T47D (cell line): Measurements from ENCODE around the gene ZNF292.
"Not testable (repeated sequence)": the region's sequence is repeated elsewhere in the genome, so short reads cannot be mapped to it uniquely, and the experiment has no call there.

Source experiments
- DNase-seq, 2 experiments: peaks; one replicate each; pipeline versions ENCODE4 v3.0.0 to v3.0.0-alpha.2; 2011 to 2012; ENCODE audit warnings: low read depth in 1 of 2, low spot score in 1 of 2
- JUND ChIP-seq: IDR thresholded peaks from 2 replicates; pipeline ENCODE4 v1.6.1; 2012; ENCODE audit warnings: low read depth
- in situ Hi-C: cut with HindIII; loops from 2 replicates; pipeline ENCODE4 v1.10.0; 2016; ENCODE audit warnings: low sequenced_read_pairs, low pct_unique_long_range_greater_than_20kb

The ZNF292 gene

GRCh38 chr6:87154993-87155841, at the start of gene ZNF292:
ZNF292 (plus strand) TSS chr6:87155565; CDS start chr6:87155592, 27 bp downstream.
- DNase-seq: peak; percentile 76 to 97
- in situ Hi-C loops: no loop called here
- no peak for TF ChIP-seq JUND

- no peak for TF ChIP-seq JUND
- in situ Hi-C loops: no loop called here
- no peak for DNase-seq
These were observed 49.5 kb upstream of the ZNF292 start for GRCh38 chr6:87105823-87106222.

DNA sequence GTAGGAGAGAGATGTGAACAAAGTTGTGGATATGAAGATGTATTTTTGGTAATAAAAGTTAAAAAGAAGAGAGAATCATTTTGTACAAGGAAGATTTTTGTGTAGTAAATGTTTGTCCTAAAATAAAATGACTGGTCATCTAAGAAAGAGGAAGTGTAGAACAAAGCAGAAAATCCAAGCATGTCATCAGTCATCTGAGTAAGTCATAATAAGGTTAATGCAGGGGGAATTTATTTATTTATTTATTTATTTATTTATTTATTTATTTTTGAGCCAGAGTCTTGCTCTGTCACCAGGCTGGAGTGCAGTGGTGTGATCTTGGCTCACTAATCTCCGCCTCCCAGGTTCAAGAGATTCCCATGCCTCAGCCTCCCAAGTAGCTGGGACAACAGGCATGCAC, 44.7 kb upstream of the ZNF292 start:
- DNase-seq: no peak
- in situ Hi-C loops: no loop called here
- no peak for TF ChIP-seq JUND

- TF ChIP-seq JUND: no peak
- no peak for DNase-seq
- in situ Hi-C loops: no loop called here
These were observed 39.8 kb upstream of the ZNF292 start for GRCh38 chr6:87115402-87116135.

DNA sequence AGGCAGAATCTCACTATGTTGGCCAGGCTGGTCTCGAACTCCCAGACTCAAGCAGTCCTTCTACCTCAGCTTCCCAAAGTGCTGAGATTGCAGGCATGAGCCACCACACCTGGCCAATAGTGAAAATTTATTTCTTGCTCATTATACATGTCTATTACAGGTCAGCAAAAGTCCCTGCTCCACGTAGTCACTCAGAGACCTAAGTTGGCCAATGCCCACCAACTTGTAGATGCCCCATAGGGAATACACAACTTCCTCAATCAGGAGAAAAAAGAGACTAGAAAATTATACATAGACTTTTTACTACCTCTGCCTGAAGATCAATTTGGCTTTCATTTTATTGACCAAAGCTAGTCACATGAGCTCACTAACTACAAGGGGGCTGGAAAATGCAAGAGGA, 38.4 kb upstream of the ZNF292 start:
- in situ Hi-C loops: no loop called here
- TF ChIP-seq JUND: no peak
- DNase-seq: no peak

GRCh38 chr6:87118054-87118453, 37.3 kb upstream of the ZNF292 start:
- no peak for TF ChIP-seq JUND
- in situ Hi-C loops: no loop called here
- DNase-seq: no peak

- no peak for DNase-seq
- no peak for TF ChIP-seq JUND
- in situ Hi-C loops: no loop called here
These were observed 32.9 kb upstream of the ZNF292 start for GRCh38 chr6:87122477-87122876.

- no peak for DNase-seq
- in situ Hi-C loops: no loop called here
- TF ChIP-seq JUND: no peak
These were observed 31.3 kb upstream of the ZNF292 start for GRCh38 chr6:87124074-87124473.

DNA sequence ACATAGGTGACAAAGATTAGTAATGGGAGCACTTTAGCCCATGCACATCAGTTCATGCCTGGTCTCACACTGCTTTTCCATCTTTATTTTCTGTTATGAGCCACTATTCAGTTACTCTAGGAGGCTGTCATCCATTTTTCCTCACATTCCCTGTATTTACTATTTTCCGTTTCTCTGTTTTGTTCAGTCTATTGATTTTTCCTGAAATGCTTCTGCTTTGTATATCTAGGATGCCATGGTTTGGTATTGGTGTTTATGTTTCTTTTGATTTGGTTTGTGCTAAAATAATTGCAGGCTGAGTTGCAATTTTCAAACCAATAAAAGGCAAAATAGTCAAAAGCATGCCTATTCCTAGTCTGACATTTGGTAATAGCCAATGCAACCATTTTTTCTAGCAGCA, 28.9 kb upstream of the ZNF292 start:
- DNase-seq: no peak
- in situ Hi-C loops: no loop called here
- TF ChIP-seq JUND: no peak

DNA sequence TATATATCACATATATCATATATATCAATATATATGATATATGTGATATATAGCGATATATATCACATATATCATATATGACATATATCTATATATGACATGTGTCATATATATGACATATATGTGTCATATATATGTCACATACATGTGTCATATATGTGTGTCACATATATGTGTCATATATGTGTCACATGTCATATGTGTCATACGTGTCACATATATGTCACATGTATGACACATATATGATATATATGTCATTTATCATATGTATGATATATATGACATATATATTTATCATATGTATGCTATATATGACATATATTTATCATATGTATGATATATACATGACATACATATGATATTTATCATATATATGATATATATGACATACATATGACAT, 27.6 kb upstream of the ZNF292 start:
- TF ChIP-seq JUND: no peak
- DNase-seq: no peak
- in situ Hi-C loops: no loop called here

DNA sequence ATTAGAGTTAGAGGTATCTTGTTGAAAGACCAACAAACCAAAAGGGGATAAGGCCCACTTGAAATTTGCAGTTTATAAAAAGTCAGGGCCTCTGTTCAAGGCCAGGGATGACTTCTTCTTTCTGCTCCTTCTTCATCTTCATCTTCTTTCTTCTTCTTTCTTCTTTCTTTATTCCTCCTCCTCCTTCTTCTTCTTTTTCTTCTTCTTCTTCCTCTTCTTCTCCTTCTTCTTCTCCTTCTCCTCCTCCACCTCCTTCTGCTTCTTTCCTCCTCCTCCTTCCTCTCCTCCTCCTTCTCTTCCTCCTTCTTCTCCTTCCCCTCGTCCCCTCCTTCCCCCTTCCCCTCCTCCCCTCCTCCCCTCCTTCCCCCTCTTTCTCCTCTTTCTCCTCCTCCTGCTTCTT, 18.4 kb upstream of the ZNF292 start:
- in situ Hi-C loops: no loop called here
- no peak for TF ChIP-seq JUND

GRCh38 chr6:87139236-87139635, 16.1 kb upstream of the ZNF292 start:
- peak in 1 of 2 experiments; percentile 36 for DNase-seq
- no peak for TF ChIP-seq JUND
- in situ Hi-C loops: no loop called here

More for the DNA sequence above, 18.4 kb upstream of the ZNF292 start:
- DNase-seq: no peak

- DNase-seq, in situ Hi-C loops: not testable (repeated sequence)
These were observed 15.4 kb upstream of the ZNF292 start for GRCh38 chr6:87139927-87140326.
